K562 (cell line): ENCODE measurements around the gene CD300LG.

Source experiments
- ERF ChIP-seq: fragments of 450-650 bp; formaldehyde crosslinking; IDR thresholded peaks from 2 replicates; pipeline ENCODE4 v1.4.0; 2020; ENCODE audit warnings: mild to moderate bottlenecking, mixed read lengths
- RBBP5 ChIP-seq: fragments of 200-600 bp; sonication (generic); IDR thresholded peaks from 2 replicates; pipeline ENCODE4 v1.6.1; 2012; ENCODE audit warnings: borderline replicate concordance, mild to moderate bottlenecking, low read length, control low read depth, inconsistent platforms; ENCODE audit not compliant: insufficient read depth, poor library complexity, severe bottlenecking
- ZFX ChIP-seq: sonication (generic); formaldehyde crosslinking; IDR thresholded peaks from 2 replicates; pipeline ENCODE4 v1.8.0; 2022; ENCODE audit warnings: mild to moderate bottlenecking, missing genetic modification reagents, moderate library complexity
- ZNF277 ChIP-seq: fragments of 250-450 bp; sonication (Bioruptor Pico); IDR thresholded peaks from 2 replicates; pipeline ENCODE4 v1.8.0; 2022; ENCODE audit warnings: inconsistent platforms, mild to moderate bottlenecking, moderate library complexity, borderline replicate concordance
- TF ChIP-seq, protein P1 (sequence below), 2 experiments: fragments of 450-650 bp; formaldehyde crosslinking in 1 of 2; IDR thresholded peaks; 2 replicates each; pipeline versions ENCODE4 v1.4.0 to v1.6.1; 2014 to 2020; ENCODE audit warnings: mild to moderate bottlenecking in 2 of 2, borderline replicate concordance in 1 of 2, low read depth in 1 of 2

DNA sequence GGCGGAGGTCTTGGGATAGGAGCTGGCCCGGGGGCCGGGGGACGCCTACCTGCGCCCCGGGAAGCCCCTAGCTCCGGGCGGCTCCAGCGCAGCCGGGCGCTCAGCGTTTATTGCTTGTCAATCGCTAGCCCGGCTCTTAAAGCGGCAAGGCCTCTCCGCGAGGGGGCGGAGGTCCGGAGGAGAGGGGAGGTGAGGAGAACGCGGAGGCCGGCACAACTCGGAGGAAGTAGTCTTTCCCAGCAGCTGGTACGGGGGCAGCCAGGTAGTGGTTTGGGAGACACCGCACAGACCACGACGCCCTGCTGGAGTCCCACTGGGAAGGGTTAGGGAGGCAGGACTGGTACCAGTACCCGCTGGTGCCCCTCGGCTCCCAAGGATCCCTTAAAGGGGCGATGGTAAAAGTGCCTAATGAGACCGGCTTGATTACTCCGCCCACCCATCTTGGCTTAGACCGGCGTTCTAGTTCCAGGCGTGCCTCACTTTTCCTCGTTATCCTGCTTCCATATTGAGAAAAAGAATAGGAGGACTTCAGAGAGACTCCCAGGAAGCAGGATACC lies 60.5 kb downstream of the CD300LG start, which contains the start of gene MPP2:
- no peak for TF ChIP-seq RBBP5
- no peak for TF ChIP-seq ZNF277 (CRISPR knock-in tag)
- TF ChIP-seq ERF (CRISPR knock-in tag): no peak
- TF ChIP-seq, protein P1, sequence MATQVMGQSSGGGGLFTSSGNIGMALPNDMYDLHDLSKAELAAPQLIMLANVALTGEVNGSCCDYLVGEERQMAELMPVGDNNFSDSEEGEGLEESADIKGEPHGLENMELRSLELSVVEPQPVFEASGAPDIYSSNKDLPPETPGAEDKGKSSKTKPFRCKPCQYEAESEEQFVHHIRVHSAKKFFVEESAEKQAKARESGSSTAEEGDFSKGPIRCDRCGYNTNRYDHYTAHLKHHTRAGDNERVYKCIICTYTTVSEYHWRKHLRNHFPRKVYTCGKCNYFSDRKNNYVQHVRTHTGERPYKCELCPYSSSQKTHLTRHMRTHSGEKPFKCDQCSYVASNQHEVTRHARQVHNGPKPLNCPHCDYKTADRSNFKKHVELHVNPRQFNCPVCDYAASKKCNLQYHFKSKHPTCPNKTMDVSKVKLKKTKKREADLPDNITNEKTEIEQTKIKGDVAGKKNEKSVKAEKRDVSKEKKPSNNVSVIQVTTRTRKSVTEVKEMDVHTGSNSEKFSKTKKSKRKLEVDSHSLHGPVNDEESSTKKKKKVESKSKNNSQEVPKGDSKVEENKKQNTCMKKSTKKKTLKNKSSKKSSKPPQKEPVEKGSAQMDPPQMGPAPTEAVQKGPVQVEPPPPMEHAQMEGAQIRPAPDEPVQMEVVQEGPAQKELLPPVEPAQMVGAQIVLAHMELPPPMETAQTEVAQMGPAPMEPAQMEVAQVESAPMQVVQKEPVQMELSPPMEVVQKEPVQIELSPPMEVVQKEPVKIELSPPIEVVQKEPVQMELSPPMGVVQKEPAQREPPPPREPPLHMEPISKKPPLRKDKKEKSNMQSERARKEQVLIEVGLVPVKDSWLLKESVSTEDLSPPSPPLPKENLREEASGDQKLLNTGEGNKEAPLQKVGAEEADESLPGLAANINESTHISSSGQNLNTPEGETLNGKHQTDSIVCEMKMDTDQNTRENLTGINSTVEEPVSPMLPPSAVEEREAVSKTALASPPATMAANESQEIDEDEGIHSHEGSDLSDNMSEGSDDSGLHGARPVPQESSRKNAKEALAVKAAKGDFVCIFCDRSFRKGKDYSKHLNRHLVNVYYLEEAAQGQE (IDR thresholded peaks at IDR 0.05; ENCODE audit: borderline replicate concordance): no peak
- TF ChIP-seq, protein P1 (CRISPR knock-in tag; IDR thresholded peaks at IDR 0.05; ENCODE audit: low read depth): no peak
- TF ChIP-seq ZFX (CRISPR knock-in tag): no peak
